Measurements from ENCODE around the gene PLA1A. TPM values are rescaled to one million over a fixed set of nuclear protein-coding genes. Genes with fewer than 3 reads are reported as not detected.
A peak's percentile ranks its signal among the peaks of the same experiment; 100 is the strongest.

The PLA1A gene
- total RNA-seq, 2 donors from 2014 or later: 6.7 to 11.6 TPM

DNA sequence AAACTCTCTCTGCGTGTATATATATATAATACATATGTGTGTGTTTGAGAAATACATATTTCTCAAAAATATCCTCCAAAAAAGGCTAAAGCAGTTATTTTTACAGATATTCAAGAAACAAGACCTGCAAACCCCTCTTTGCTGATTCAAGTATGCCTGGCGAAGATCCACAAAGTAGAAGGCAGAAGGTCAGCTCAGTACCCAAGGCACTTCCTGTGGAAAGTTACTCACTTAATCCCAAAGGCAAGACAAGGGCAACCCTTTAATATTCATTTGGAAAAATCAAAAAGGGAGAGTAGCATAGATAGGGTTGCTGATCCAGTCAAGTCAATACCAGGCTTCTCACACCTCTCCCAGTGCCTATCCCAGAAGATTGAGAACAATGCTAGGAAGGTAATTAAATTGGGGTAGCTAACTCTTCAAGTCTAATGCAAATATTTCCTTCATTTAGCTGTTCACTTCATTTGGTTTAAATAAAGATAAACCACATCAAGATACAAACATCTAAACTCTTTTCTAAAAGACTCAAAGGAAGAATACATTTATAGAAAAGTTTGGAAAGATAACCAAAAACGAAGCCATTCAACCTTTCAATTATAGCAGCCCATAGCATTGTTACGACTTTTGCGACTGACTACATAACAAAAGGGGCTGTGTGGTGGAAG is 72.4 kb downstream of the PLA1A start:
- H3K27me3 ChIP-seq: no peaks in the 10 kb centered on the region
- H3K4me1 ChIP-seq: peaks cover 0 to 33% of the 10 kb centered on the region in 2 donors
- no peaks in the 10 kb centered on the region for H3K9me3 ChIP-seq
- no peak overlapping the region for H3K4me3 ChIP-seq
- no peak for DNase-seq (ENCODE audit: low spot score)
- no peak for TF ChIP-seq CTCF (IDR thresholded peaks at IDR 0.05)
- peaks cover 27% of the 10 kb centered on the region for H3K36me3 ChIP-seq
- peak overlapping the region; percentile 56 to 93 for H3K27ac ChIP-seq

DNA sequence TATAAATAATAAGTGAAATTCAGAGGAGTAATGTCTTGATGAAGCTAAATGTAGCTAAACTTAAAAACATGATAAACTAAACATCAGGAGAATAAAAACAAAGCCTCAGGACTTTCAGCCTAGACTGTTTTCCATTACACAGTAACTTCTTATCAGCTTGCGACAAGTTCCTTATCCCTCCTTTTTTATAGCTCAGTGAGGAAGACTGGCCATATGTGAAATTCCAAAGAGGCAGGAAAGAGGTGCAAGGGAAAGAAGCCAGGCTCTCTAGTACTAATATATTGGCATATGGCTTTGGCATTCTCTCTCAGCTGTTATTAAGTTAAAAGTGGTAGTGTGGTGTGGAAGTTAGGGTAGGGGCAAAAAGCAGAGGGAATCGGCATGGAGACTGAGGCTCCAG is 75.1 kb downstream of the PLA1A start:
- DNase-seq (ENCODE audit: low spot score): no peak
- Histone ChIP-seq H3K36me3 (peaks cover 27% of the 10 kb centered on the region), H3K4me3 (no peak overlapping the region), H3K4me1 (peaks cover 0 to 42% of the 10 kb centered on the region in 2 donors), H3K9me3 (no peaks in the 10 kb centered on the region), H3K27ac (peak overlapping the region; percentile 46 to 65), H3K27me3 (no peaks in the 10 kb centered on the region)
- TF ChIP-seq CTCF (IDR thresholded peaks at IDR 0.05): no peak

- TF ChIP-seq CTCF (IDR thresholded peaks at IDR 0.05): no peak
- Histone ChIP-seq H3K36me3 (peaks cover 27% of the 10 kb centered on the region), H3K4me1 (peaks cover 0 to 43% of the 10 kb centered on the region in 2 donors), H3K27me3 (no peaks in the 10 kb centered on the region), H3K9me3 (no peaks in the 10 kb centered on the region), H3K4me3 (no peak overlapping the region), H3K27ac (peak overlapping the region; percentile 46 to 65)
- DNase-seq (ENCODE audit: low spot score): no peak
These were observed 76.2 kb downstream of the PLA1A start for GRCh38 chr3:119673875-119674274.

DNA sequence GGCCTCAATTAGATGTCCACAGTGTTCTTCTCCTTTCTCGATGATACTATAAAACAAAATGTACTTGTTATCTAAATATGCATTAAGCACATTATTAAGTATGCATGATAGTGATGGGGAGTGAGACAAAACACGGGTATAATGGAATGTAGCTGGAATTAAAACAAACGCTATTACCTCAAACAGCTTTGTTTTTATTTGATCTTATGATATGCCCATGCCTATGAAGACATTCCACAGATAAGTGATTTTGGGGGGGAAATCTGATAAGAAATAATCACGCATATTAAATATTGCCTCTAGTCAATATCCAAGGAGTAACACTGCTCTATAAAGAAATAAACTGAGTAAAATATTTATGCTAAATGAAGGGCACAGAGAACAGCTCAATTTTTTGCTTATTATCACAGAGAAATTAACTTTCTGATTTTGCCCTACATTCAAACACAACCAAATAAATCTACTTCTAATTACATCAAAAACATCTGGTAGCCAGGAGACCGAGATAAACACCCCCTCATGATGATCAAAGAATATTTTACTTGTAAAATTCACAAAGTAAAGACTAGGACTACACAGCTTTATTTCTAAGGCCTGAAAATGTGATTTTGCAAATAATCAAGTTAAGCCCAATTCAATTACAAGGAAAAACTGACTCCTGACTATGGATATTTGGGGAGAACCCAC is 77.6 kb downstream of the PLA1A start:
- no peaks in the 10 kb centered on the region for H3K27me3 ChIP-seq
- peaks cover 0 to 34% of the 10 kb centered on the region in 2 donors for H3K4me1 ChIP-seq
- no peak for DNase-seq (ENCODE audit: low spot score)
- no peaks in the 10 kb centered on the region for H3K9me3 ChIP-seq
- H3K36me3 ChIP-seq: peaks cover 27% of the 10 kb centered on the region
- peak overlapping the region; percentile 16 to 77 for H3K4me3 ChIP-seq
- no peak for TF ChIP-seq CTCF (IDR thresholded peaks at IDR 0.05)
- H3K27ac ChIP-seq: peak overlapping the region; percentile 98

GRCh38 chr3:119676020-119676419 is 78.3 kb downstream of the PLA1A start:
- Histone ChIP-seq H3K9me3 (no peaks in the 10 kb centered on the region), H3K4me1 (peaks cover 0 to 31% of the 10 kb centered on the region in 2 donors), H3K4me3 (peak overlapping the region; percentile 77 to 84), H3K27me3 (no peaks in the 10 kb centered on the region), H3K36me3 (peaks cover 24% of the 10 kb centered on the region), H3K27ac (peak overlapping the region; percentile 98)
- no peak for DNase-seq (ENCODE audit: low spot score)
- TF ChIP-seq CTCF (IDR thresholded peaks at IDR 0.05): no peak

All from right atrium auricular region (tissue), 2 donors.